Stimulated activated CD8-positive, alpha-beta memory T cell treated with anti-CD3 and anti-CD28 coated beads, Interleukin-4, amount 100 ng/mL, for 1 hour (primary cell): Measurements from ENCODE around the gene KCNH1.
"Not testable (repeated sequence)": the region's sequence is repeated elsewhere in the genome, so short reads cannot be mapped to it uniquely, and the experiment has no call there.

Source experiments
- DNase-seq, 2 donors: peaks; one replicate each; pipeline ENCODE4 v3.0.0-alpha.2; 2020; ENCODE audit warnings: low read depth in 2 of 2, low spot score in 1 of 2

KCNH1 gene

DNA sequence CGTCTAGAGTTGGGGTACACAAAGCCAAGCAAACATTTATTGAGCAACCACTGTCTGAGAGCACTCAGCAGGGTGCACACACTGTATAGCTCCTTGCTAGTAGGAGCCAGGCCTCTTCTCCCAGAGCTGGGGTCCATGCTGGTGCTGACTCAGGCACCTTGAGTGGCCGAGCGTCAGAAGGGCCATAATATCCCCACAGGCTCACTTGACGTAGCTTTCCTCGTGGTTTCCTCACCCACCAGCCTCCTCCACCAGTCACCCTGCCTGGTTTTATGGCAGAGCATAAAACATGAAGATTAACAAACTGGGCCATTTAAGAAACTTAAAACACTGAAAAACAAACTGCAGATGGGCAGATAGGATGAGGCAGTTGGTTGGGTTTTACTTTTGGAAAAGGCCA lies 443.7 kb downstream of the KCNH1 start:
- DNase-seq, result no peak

GRCh38 chr1:210689826-210690225 lies 444.1 kb downstream of the KCNH1 start:
- DNase-seq, result no peak

DNA sequence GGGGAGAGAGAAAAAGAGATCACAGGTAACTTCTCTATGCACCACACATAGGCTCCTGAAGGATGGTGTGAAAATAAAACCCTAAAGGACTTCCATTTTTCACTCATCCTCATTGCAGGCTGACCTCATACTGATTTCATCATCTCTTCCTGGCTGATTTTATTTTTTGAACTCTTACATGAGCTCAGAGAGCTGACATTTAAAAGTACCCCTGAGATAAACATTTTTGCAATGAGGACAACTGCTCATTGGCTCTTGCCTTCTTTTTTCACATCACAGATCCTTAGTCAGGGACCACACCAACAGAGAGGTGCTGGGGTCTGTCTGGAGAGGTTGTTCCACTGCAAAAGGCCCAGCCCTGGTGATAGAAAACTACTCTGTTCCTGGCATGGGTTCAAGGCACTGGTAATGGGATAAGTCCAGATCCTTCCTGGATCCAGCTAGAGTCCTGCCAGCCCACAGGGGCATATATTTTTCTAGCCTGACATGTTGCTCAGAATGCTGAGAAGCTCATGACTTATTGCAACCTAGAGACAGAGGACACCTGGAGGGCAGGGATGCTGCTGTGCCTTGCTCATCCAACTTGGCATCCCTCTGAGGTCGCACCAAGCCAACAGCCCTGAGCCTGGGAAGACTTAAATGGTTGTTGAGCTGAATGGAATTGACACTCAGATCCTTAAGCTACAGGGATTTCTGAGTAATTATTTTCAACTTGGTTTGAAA lies 445.3 kb downstream of the KCNH1 start:
- no peak for DNase-seq

GRCh38 chr1:210687582-210688279 lies 446.2 kb downstream of the KCNH1 start:
- DNase-seq, result no peak

DNA sequence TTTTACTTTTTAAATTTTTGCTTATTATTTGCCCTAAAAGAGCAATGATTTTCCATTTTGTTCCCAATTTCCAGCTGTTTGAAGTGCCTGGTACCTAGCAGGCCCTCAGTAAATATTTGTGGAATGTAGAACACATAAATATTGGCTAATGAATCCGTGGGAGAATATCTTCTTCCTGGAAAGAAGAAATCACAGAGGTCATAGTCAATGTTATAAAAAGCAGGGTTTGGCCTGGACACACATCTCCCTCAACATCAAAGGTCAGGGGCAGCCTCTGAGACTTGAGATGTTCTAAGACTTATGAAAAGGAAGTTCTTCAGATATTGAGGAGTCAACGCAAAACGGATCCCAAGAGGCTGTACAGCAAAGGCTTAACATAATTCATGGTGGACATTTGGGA lies 447.1 kb downstream of the KCNH1 start:
- no peak for DNase-seq

DNA sequence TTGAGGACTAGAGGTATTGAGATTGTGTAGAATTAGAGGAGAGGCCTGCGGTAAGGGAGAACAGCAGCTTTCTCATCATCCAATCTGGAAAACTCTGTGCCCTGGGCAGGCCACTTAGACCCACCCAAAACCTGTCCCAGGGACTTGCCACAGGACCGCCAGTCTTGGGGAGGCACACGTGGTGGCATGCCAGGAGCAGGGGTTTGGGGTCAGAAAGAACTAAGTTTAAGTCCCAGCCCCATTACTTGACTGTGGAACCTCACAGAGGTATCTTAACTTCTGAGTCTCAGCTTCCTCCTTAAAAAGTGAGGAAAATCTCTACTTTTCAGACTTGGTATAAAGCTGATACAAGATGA lies 448.7 kb downstream of the KCNH1 start:
- DNase-seq, result no peak

GRCh38 chr1:210684466-210685294 lies 449.3 kb downstream of the KCNH1 start:
- DNase-seq, result no peak

DNA sequence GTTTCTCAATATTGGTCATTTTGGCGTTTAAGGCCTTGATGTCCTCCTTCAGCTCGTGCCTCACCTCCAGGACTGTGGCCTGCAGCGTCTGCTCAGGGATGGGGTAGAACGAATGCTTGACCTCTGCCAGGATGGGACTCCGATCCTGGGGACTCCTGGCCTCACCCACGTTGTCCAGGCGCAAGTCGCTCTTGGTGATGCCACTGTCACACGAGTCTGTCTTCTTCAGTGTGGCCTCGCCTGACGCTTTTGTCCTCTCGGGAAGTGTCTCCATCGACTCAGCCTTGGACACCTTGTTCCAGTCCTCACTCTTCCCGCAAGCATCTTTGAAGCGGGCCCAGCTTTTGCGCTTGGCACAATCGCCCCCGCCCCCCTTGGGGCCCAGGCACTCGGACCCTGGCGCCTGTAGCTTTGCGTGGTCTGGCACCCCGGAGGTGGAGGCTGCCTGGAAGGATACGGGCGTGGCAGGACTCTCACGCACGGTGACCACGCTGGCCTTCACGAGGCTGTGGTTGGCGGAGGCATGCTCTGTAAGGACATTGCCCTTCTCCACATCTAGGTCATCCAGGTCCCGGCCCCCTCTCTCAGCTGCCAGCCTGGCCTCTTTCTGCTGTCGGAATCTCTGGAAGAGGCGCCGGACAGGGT lies 450.4 kb downstream of the KCNH1 start:
- no peak for DNase-seq

DNA sequence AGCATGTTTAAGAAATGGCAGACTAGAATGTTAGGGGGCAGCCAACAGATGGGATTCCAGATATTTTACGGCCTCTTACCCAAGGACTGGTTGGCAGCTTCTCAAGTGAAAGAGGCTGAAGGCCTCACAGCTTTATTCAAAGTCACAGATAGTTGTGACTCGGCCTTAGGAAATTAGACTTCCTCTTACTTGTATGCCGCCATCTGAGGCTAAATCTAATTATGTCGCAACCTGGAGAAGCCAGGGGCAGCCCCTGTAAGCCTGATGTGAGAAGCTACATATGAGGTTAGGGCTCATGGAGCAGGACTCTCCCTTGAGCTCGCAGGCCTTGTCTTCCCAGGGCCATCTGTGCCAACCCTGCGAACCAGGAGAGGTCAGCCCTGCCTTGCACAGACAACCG lies 452.8 kb downstream of the KCNH1 start:
- DNase-seq, result no peak

GRCh38 chr1:210678306-210678705 lies 455.6 kb downstream of the KCNH1 start:
- DNase-seq, result no peak

- no peak for DNase-seq
These were observed 456.4 kb downstream of the KCNH1 start for GRCh38 chr1:210677533-210677932.

GRCh38 chr1:210676539-210676938 lies 457.4 kb downstream of the KCNH1 start:
- no peak for DNase-seq

DNA sequence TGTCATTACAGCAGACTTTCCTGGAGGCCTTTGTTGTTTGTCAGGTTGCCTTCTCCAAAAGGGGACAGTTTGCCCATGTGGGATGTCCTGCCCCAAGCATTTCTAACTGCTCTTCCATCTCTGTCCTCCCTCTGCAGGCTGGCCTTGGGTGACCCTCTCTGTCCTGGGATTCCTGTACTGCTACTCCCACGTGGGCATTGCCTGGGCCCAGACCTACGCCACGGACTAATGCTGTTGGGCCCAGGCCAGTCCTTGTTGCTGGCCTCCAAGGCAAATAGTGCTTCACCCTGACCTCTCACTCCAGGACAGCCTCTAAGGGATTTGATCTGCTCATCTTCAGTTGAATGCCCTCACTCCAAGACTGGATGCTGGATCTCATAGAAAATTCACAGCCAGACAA lies 459.8 kb downstream of the KCNH1 start:
- no peak for DNase-seq

DNA sequence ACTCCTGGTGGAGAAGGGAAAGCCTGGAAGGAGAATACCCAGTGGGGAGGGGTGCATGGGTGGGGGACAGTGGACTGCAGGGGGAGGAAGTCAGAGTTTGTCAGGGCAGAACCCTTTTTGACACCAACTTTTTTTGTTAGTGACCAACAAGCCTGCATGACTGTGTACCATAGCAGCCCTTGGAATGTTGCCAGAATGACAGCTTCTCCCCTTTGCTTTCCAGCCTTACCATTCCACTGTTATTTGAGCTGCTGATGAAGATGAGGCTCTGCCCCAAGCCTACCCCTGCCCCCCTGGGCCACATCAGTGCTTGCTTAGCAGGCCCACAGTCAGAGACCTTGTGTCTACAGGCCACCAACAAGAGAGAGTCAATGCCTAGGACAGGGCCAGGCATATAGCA lies 464.0 kb downstream of the KCNH1 start:
- DNase-seq, result no peak

DNA sequence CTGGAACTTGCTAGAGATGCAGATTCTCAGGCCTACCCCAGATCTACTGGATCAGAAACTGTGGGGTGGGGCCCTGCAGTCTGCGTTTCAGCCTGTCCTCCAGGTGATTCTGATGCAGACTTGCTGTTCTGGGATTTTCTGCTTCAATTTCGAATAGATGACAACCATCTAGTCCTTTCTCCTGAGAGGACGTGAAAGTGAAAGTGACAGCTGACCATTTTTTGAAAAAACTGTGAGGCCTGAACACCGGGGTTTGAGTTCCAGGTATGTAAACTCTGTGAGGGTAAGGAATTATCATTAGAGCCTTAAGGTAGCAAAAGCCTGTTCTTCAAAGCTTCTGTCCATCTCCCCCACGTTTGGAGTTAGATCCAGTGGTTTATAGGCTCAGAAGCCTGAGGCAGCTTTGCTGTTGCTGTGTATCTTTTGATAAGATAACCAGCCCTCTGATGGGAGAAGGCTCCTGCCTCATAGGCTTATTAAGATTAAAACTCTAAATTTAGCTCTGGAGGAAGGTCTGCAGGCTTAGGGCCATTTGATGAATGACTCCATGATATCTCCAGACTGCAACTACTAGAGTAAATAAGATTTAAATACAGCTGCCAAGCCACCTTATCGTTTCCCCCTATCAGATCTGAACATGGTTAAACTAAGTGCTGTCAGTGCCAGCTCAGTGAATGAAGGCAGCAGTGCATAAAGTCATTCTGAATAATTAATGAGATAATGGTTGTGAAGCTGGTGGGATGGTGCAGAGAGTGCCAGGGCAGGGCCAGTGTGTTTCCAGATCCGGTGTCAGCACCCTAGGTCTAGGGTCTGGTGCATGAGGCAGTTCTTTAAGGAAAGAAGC lies 470.0 kb downstream of the KCNH1 start:
- no peak for DNase-seq

DNA sequence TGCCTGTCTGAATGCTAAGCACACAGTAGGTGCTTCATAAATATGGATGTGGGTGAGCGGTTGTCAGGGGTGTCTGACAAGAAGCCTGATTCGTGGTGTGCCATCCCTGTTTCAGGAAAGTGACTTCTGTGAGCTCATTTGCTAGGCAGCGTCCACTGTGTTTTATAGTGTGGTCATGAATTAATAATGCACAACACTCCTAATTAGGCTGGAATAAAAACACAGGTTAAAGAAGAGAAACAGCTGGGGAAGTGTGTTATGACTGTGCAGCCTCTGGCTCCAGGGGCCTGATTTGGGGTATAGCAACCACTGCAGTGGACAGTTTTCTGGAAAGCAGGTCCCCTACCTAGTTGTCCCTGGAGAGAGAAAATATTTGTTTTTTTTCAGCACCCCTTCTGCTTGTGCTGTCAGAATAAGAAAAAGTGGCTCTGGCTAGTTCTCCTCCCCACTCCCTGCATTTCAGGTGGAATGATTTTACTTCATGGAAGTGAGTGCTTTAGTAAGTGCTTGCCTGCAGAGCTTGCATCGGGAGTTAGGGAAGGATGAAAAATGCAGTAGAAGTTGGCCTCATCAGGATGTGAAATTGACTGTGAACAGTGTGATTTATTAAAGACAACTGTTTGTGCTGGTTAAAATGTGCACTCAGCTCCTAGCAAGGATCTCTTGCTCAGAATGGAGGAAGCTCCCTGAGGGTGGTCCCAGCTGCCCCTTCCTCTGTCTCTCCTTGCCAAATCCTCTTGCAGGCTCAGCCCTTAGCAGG lies 471.5 kb downstream of the KCNH1 start:
- DNase-seq, result no peak

GRCh38 chr1:210661520-210661919 lies 472.4 kb downstream of the KCNH1 start:
- DNase-seq, result not testable (repeated sequence)

- DNase-seq, result no peak
These were observed 476.1 kb downstream of the KCNH1 start for GRCh38 chr1:210657806-210658205.

GRCh38 chr1:210655511-210655910 lies 478.4 kb downstream of the KCNH1 start:
- DNase-seq, result no peak
